Muscle layer of colon (tissue), 2 donors: Measurements from ENCODE around the gene NRN1L.
"Not testable (repeated sequence)": the region's sequence is repeated elsewhere in the genome, so short reads cannot be mapped to it uniquely, and the experiment has no call there.

ENCODE experiments used
- H3K27ac ChIP-seq: one replicate; pipeline ENCODE4 v1.7.0; 2013; ENCODE audit warnings: low read depth, mild to moderate bottlenecking, low read length, moderate library complexity
- H3K27me3 ChIP-seq, 2 donors: one replicate each; pipeline ENCODE4 v1.7.0; 2013; ENCODE audit warnings: low read length in 2 of 2, mild to moderate bottlenecking in 2 of 2; ENCODE audit not compliant: insufficient read depth in 2 of 2, control insufficient read depth in 1 of 2
- H3K36me3 ChIP-seq: one replicate; pipeline ENCODE4 v1.7.0; 2013; ENCODE audit warnings: mild to moderate bottlenecking, low read length; ENCODE audit not compliant: insufficient read depth
- H3K4me1 ChIP-seq: one replicate; pipeline ENCODE4 v1.7.0; 2013; ENCODE audit warnings: mild to moderate bottlenecking, low read length; ENCODE audit not compliant: insufficient read depth
- H3K4me3 ChIP-seq, 2 donors: one replicate each; pipeline ENCODE4 v1.7.0; 2013; ENCODE audit warnings: low read length in 2 of 2, low read depth in 1 of 2, mild to moderate bottlenecking in 1 of 2, moderate library complexity in 1 of 2
- H3K9ac ChIP-seq: one replicate; pipeline ENCODE4 v1.7.0; 2013; ENCODE audit warnings: low read length
- H3K9me3 ChIP-seq: one replicate; pipeline ENCODE4 v1.7.0; 2013; ENCODE audit warnings: mild to moderate bottlenecking, low read length
- donor health status: abdominal sarcoma.
- donor health status: Adenocarcinoma of cecum.

Gene NRN1L

GRCh38 chr16:67909056-67909742, 24.5 kb downstream of the NRN1L start:
- no peak overlapping the region for H3K9ac ChIP-seq
- no peaks in the 10 kb centered on the region for H3K9me3 ChIP-seq
- H3K36me3 ChIP-seq, result peaks cover 32% of the 10 kb centered on the region
- no peak overlapping the region for H3K27ac ChIP-seq
- no peak overlapping the region for H3K4me3 ChIP-seq
- no peaks in the 10 kb centered on the region for H3K27me3 ChIP-seq
- no peaks in the 10 kb centered on the region for H3K4me1 ChIP-seq

- no peaks in the 10 kb centered on the region for H3K27me3 ChIP-seq
- no peaks in the 10 kb centered on the region for H3K9me3 ChIP-seq
- no peak overlapping the region for H3K27ac ChIP-seq
- H3K4me3 ChIP-seq, result no peak overlapping the region
- no peaks in the 10 kb centered on the region for H3K4me1 ChIP-seq
- H3K9ac ChIP-seq, result no peak overlapping the region
- peaks cover 33% of the 10 kb centered on the region for H3K36me3 ChIP-seq
Measured at GRCh38 chr16:67910158-67910557, 25.5 kb downstream of the NRN1L start.

- Histone ChIP-seq H3K9me3 (no peaks in the 10 kb centered on the region), H3K4me1 (peaks cover 31% of the 10 kb centered on the region), H3K27ac (no peak overlapping the region), H3K27me3 (no peaks in the 10 kb centered on the region), H3K4me3 (no peak overlapping the region), H3K36me3 (peaks cover 33% of the 10 kb centered on the region), H3K9ac (no peak overlapping the region)
Measured at GRCh38 chr16:67914758-67915495, 30.2 kb downstream of the NRN1L start.

GRCh38 chr16:67915496-67915769, 30.7 kb downstream of the NRN1L start:
- H3K9ac ChIP-seq, H3K4me3 ChIP-seq, H3K9me3 ChIP-seq, H3K27me3 ChIP-seq, H3K27ac ChIP-seq: not testable (repeated sequence)
- Histone ChIP-seq H3K36me3 (peaks cover 32% of the 10 kb centered on the region), H3K4me1 (peaks cover 31% of the 10 kb centered on the region)

- Histone ChIP-seq H3K4me1 (peaks cover 31% of the 10 kb centered on the region), H3K27ac (no peak overlapping the region), H3K9ac (no peak overlapping the region), H3K27me3 (no peaks in the 10 kb centered on the region), H3K36me3 (peaks cover 29% of the 10 kb centered on the region), H3K4me3 (no peak overlapping the region), H3K9me3 (no peaks in the 10 kb centered on the region)
Measured at GRCh38 chr16:67915831-67916723, 31.4 kb downstream of the NRN1L start.

GRCh38 chr16:67917140-67917851, 32.6 kb downstream of the NRN1L start:
- no peak overlapping the region for H3K27ac ChIP-seq
- no peak overlapping the region for H3K4me3 ChIP-seq
- peaks cover 21% of the 10 kb centered on the region for H3K36me3 ChIP-seq
- no peak overlapping the region for H3K9ac ChIP-seq
- no peaks in the 10 kb centered on the region for H3K9me3 ChIP-seq
- H3K4me1 ChIP-seq, result peaks cover 31% of the 10 kb centered on the region
- no peaks in the 10 kb centered on the region for H3K27me3 ChIP-seq

GRCh38 chr16:67917852-67918236, 33.2 kb downstream of the NRN1L start:
- Histone ChIP-seq H3K4me1 (peaks cover 31% of the 10 kb centered on the region), H3K27ac (no peak overlapping the region), H3K36me3 (peaks cover 21% of the 10 kb centered on the region), H3K4me3 (no peak overlapping the region), H3K9ac (no peak overlapping the region), H3K27me3 (no peaks in the 10 kb centered on the region), H3K9me3 (no peaks in the 10 kb centered on the region)

- H3K27ac ChIP-seq, result no peak overlapping the region
- no peak overlapping the region for H3K9ac ChIP-seq
Measured at GRCh38 chr16:67919622-67920221, 35.0 kb downstream of the NRN1L start.

GRCh38 chr16:67922221-67922620, 37.5 kb downstream of the NRN1L start:
- H3K36me3 ChIP-seq, result peaks cover 12% of the 10 kb centered on the region
- peaks cover 12% of the 10 kb centered on the region for H3K4me1 ChIP-seq
- H3K9ac ChIP-seq, result no peak overlapping the region
- no peaks in the 10 kb centered on the region for H3K27me3 ChIP-seq
- H3K4me3 ChIP-seq, result no peak overlapping the region
- no peaks in the 10 kb centered on the region for H3K9me3 ChIP-seq
- no peak overlapping the region for H3K27ac ChIP-seq

More at GRCh38 chr16:67919622-67920221, 35.0 kb downstream of the NRN1L start:
- no peak overlapping the region for H3K4me3 ChIP-seq
- H3K36me3 ChIP-seq, result peaks cover 25% of the 10 kb centered on the region
- H3K27me3 ChIP-seq, result no peaks in the 10 kb centered on the region
- no peaks in the 10 kb centered on the region for H3K9me3 ChIP-seq
- H3K4me1 ChIP-seq, result peaks cover 31% of the 10 kb centered on the region

- H3K4me1 ChIP-seq, result peaks cover 7% of the 10 kb centered on the region
- H3K27me3 ChIP-seq, result no peaks in the 10 kb centered on the region
- H3K4me3 ChIP-seq, result no peak overlapping the region
- no peaks in the 10 kb centered on the region for H3K9me3 ChIP-seq
- H3K9ac ChIP-seq, result no peak overlapping the region
- peaks cover 17% of the 10 kb centered on the region for H3K36me3 ChIP-seq
- H3K27ac ChIP-seq, result no peak overlapping the region
Measured at GRCh38 chr16:67922740-67923139, 38.1 kb downstream of the NRN1L start.
